ENCODE data around the gene KIF2C.
"Not testable (repeated sequence)": the region's sequence is repeated elsewhere in the genome, so short reads cannot be mapped to it uniquely, and the experiment has no call there.

KIF2C gene

GRCh38 chr1:44812822-44813543 is 73.3 kb downstream of the KIF2C start:
- TF ChIP-seq ZFX (IDR thresholded peaks at IDR 0.05) = no peak
- TF ChIP-seq CTCF (conservative IDR thresholded peaks at IDR 0.05) = no peak
- H3K27ac ChIP-seq = peak overlapping the region; percentile 76

DNA sequence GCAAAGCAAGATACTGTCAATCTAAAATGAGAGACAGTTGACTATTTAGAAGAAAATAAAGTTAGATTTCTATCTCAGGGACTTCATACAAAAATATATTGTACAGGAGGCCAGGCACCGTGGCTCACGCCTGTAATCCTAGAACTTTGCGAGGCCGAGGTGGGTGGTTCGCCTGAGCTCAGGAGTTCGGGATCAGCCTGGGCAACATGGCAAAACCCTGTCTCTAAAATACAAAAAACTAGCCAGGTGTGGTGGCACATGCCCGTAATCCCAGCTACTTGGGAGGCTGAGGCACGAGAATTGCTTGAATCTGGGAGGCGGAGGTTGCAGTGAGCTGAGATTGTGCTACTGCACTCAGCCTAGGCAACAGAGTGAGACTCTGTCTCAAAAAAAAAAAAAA is 76.3 kb downstream of the KIF2C start:
- not testable (repeated sequence) for H3K27ac ChIP-seq

- no peak overlapping the region for H3K27ac ChIP-seq
- TF ChIP-seq ZFX (IDR thresholded peaks at IDR 0.05) = no peak
- no peak for TF ChIP-seq CTCF (conservative IDR thresholded peaks at IDR 0.05)
These were observed 77.7 kb downstream of the KIF2C start for GRCh38 chr1:44817307-44817706.

All from C4-2B (cell line).